GM18508 (cell line): ENCODE measurements around the gene SULT1A1.
"Not testable (repeated sequence)": the region's sequence is repeated elsewhere in the genome, so short reads cannot be mapped to it uniquely, and the experiment has no call there.

Source experiments
- ATAC-seq: cut with Tn5 transposase; IDR thresholded peaks from one replicate; pipeline ENCODE4 v1.9.1; 2021; ENCODE audit warnings: moderate number of reproducible peaks; ENCODE audit not compliant: insufficient read depth, unreplicated experiment

Gene SULT1A1

DNA sequence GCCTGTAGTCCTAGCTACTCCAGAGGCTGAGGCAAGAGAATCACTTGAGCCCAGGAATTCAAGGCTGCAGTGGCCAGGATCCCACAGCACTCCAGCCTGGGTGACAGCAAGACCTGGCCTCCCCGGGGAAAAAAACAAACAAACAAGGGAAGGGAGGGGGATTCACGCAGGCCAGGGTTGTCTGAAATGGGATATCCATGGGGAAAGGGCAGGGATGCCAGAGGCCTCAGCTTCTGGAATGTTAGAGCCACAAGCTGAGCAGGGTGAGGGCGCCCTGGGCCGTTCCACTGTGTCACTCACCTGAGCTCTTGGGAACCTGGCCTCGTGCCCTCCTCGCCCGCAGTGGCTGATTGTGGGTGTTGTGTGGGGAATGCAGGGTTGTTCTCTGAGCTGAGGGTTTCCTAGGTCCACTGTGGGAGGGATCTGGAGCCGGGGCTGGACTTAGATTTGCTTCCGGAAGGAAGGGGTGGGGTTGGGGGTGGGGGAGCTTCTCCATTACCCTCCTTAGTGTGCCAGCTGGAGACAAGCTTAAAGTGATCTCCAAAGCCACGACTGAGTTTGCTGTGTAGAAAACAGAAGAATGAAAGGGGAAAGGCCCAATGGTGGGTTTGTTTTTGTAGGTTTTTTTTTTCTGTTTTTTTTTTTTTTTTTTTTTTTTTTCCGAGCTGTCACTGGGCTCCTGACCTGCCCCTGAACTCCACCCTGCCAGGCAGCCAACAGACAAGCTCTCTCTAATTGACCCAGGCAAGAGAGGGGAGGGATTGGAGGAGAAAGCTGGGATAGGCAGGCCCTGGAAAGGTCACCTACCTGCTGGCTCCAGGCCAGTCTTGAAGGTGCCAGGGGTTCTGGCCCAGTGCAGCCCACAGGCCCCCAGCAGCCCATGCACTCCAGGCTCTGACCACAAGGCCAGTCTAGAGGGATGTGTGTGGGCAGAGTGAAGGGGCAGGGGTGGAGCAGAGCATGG, at the start of gene SULT1A1:
Gene SULT1A1 (minus strand): TSS at position 414 of the 964 bp plus-strand sequence. CDS start 1,189 bp downstream, outside the sequence.
- no peak for ATAC-seq

DNA sequence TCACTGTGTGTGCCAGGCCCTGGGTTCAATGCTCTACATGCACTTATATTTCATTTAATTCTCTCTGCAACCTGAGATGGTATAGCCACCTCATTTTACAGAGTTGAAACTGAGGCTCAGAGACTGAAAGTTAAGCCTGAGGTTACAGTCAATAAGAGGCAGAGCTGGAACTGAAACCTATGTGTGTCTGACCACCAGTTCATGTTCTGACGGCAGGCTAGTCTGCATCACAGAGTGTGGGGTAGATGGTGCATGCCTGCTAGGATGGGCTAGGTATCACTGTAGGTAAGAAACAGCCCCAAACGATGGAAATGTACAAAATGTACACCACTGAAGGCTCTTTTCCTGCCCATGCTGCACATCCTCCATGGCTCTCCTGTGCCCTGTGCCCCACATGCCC, 30.1 kb upstream of the SULT1A1 start:
- ATAC-seq, result not testable (repeated sequence)

DNA sequence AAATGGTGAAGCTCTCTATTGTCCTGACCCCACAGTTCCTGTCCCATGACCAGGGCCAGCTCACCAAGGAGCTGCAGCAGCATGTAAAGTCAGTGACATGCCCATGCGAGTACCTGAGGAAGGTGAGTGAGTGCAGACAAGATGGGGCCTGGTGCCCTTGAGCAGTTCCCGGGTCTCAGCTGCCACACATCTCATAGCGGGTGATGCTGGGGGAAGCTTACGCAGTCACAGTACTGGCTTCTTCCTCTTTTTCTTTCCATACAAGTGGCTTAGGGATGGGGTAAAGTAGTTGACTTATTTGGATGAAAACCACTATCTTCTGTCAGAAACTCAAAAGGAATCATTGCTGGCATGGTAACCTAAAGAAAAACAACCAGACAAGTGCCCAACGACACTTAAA, 28.5 kb upstream of the SULT1A1 start:
- ATAC-seq, result not testable (repeated sequence)

DNA sequence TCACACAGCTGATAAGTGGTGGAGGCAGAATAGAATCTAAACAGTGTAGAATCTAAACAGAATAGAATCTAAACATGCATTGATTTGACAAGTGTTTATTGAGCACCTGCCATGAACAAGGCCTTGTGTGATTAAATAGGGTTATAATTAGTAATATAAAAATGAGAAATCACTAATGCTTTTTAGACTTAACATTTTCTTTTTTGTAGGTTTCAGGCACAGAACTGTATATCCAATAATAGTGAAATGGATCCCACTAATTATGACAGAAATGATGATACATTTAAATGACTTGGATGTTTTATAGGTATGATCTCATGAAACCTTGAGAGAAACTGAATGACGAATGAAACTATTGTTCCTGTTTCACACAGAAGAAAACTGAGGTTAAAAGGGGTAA, 27.9 kb upstream of the SULT1A1 start, which contains the start of gene NPIPB8:
Gene NPIPB8 (plus strand): TSS at position 301 of the 400 bp plus-strand sequence. CDS start 296 bp downstream, outside the sequence.
- ATAC-seq, result not testable (repeated sequence)

DNA sequence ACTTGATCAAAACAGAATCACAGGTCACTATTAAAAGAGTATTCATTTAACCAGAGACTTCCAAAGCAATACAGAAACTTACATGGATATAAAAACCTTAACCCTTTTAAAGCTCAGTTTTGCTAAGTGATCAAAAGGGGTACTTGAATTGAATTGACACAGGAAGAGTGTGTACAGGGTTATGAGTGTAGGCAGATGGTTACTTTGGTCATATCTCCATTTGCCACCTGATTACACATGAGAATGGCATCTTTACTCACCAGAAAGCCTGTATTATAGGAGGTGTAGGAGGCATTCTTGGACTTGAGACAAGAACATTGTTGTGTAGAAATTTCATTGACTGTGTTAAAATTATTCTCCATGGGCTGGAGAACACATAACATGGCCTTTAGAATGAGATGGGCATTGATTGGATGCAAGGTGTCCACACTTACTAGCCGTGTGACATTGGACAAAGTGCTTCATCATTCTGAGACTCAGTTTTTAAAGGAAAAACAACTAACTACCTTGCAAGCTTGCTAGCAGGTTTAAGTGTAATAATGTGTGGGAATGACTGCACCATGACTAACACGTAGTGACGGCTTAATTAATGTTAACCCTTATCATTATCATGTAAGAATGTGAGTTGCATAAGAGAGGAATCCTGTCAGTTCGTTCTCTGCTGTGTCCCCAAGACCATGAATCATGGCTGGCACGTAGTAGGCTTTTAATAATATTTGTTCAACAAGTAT, 26.4 kb upstream of the SULT1A1 start:
- not testable (repeated sequence) for ATAC-seq

DNA sequence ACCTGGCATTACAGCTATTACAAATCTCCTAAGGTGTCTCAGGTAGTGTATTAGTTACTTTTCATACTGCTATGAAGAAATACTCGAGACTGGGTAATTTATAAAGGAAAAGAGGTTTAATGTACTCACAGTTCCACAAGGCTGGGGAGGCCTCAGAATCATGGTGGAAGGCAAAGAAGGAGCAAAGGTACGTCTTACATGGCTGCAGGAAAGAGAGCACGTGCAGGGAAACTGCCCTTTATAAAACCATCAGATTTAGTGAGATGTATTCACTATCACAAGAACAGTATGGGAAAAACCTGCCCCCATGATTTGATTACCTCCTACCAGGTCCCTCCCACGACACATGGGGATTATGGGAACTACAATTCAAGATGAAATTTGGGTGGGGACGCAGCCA, 21.1 kb upstream of the SULT1A1 start:
- ATAC-seq, result not testable (repeated sequence)

DNA sequence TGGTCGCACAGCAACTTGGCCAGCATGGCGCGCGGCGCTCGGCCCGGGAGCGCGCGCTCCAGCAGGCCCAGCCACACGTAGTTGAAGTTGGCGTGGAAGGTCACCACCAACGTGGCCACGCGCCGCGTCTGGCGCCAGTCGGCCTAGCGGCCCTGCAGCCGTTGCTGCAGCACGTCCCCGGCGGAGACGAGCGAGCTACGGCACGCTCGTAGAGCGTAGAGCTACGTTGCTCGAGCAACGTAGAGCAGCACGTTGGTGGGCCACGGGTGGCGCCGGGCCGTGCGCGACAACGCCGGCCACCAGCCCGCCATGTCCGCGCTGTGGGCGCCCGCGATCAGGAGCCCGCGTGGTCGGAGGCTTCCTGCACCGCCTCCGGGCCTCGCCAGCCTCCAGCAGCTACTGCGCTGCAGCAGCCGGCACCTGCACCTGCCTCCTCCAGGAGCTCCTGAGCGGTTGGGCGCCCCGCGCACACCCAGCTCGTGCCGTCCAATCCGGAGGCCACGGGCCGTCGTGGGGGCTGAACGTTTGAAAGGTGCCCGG, 13.4 kb upstream of the SULT1A1 start:
- ATAC-seq, result no peak

DNA sequence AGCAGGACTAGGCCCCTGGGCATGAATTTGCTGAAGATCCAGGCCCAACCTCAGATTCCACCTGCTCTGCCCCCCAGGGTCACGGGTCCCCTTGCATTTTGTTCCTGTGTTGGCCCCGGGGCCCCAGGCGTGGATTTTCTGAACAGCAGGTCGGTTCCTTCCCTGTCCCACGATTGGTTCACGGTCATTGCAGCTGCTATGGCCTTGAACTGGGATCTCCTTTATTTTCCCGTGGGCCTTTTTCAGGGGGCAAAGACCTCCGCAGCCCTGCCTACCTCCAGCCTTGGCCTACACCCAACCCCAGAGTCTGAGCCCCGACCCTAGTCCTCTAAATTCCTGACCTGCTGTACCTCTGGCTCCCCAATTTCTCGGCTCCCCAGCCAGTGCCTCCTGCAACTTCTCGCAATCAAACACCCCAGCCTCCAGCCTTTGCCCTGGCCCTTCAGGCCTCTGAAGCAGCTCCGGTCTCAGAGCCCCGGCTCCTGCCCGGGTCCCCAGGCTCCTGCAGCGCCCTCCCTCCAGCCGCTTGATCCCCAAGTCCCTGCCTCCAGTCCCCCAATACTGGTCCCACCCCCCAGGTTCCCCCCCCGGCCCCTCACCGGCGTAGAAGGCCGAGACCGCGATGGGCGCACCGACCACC, 12.8 kb upstream of the SULT1A1 start:
- not testable (repeated sequence) for ATAC-seq

DNA sequence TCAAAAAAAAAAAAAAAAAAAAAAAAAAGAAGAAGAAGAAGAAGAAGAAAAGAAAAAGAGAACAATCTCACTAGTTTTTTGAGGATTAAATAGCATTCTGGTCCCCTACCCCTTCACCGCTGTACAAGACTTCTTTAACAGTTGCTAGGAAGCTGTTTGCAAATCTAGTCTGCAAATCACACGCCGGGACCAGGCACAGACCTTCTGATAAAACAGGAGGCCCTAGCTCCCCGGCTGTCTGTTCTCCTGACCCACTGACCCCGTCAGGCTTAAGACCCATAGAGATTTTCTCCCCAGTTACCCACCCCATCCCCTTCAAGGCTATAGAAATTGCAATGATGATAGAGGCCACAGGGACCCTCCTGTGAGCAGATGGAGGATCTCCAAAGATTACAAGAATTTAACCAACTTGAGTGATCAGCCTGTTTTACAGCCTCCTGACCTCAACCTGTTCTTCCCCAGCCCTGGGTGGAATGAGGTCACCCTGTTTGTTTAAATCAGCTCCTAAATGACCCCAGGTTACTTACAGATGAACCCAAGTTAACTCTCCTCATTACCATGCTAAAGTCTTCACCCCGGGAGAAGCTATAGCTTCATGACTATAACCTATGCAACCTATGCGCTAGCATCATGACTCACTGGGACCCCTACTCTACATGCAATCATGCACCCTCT, 11.8 kb upstream of the SULT1A1 start:
- no peak for ATAC-seq

DNA sequence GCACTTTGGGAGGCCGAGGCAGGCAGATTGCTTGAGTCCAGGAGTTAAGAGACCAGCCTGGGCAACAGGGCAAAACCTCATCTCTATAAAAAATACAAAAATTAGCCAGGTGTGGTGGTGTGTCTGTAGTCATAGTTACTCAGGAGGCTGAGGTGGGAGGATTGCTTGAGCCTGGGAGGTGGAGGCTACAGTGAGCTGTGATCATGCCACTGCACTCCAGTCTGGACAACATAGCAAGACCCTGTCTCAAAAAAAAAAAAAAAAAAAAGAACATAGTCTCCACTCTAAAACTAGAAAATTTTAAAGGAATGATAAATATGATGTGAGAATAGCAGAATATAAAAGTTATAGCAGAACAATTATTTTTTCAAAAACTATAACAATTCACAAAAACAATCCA, 10.5 kb upstream of the SULT1A1 start:
- not testable (repeated sequence) for ATAC-seq

DNA sequence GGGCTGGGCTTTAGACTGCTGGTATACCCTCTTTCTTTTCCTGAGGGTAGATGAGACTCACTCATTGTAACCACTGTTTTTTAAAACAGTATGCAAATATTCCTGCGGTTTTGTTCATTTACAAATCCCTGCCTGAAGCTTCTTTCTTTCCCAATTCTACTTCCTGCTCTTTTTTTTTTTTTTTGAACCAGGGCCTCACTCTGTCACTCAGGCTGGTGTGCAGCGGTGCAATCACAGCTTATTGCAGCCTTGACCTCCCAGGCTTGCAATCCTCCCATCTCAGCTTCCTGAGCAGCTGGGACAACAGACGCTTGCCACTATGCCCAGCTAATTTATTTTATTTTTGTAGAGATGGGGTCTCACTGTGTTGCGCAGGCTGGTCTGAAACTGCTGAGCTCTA, 8.0 kb upstream of the SULT1A1 start:
- no peak for ATAC-seq

DNA sequence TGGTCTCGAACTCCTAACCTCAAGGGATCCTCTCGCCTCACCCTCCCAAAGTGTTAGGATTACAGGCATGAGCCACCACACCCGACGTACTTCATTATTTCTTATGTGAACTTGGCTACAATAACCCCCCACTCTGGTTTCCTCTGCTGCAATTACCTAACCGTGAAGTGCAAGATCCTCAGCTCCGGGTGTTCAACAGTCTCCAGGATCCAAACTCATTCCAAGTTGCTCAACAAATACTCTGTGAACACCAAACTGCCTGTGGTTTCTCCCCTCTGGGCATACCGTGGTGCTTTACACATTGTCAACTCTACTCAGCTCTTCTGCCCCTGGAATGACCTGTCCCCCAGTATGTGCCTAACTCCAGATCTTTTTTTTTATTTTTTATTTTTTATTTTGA, 6.8 kb upstream of the SULT1A1 start:
- no peak for ATAC-seq

DNA sequence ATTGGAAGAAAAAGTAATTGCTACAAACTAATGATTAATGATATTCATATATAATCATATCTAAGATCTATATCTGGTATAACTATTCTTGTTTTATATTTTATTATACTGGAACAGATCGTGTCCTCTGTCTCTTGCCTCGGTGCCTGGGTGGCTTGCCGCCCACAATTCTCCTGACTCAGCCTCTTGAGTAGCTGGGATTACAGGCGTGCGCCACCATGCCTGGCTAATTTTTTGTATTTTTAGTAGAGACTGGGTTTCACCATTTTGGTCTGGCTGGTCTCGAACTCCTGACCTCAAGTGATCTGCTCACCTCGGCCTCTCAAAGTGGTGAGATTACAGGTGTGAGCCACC, 6.4 kb upstream of the SULT1A1 start:
- not testable (repeated sequence) for ATAC-seq

DNA sequence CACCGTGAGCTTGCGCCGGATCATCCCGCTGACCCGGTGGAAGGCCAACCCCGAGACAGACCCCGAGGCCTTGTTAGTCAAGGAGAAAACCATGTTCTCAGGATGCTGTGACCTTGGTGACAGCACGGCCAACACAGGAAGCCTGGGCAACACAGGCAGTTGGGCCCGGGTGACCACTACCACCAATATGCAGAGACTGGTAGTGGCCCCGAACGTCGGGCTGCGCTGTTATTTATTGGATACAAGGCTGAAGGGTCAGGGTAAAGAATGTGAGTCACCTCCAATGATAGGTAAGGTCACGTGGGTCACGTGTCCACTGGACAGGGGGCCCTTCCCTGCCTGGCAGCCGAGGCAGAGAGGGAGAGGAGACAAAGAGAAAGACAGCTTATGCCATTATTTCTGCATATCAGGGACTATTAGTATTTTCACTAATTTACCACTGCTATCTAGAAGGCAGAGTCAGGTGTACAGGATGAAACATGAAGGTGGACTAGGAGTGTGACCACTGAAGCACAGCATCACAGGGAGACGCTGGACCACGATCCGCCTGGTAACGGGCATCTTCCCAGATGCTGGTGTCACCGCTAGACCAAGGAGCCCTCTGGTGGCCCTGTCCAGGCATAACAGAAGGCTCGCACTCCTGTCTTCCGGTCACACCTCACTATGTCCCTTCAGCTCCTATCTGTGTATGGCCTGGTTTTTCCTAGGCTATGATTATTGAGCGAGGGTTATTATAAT, 5.8 kb upstream of the SULT1A1 start:
- not testable (repeated sequence) for ATAC-seq

DNA sequence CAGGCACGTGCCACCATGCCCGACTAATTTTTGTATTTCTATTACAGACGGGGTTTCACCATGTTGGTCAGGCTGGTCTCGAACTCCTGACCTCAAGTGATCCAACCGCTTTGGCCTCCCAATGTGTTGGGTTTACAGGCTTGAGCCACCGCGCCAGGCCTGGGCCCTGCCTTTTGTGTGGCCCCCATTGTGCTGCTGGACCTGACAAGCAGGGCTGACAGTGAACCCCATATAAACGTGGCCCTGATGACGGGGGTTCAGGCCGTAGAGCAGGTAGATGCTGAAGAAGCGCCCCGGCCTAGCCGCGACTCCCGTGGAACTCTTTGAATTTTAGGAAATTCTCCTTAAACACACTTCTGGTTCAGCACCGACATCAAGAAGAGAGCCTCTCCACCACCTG, 4.7 kb upstream of the SULT1A1 start:
- ATAC-seq, result not testable (repeated sequence)

DNA sequence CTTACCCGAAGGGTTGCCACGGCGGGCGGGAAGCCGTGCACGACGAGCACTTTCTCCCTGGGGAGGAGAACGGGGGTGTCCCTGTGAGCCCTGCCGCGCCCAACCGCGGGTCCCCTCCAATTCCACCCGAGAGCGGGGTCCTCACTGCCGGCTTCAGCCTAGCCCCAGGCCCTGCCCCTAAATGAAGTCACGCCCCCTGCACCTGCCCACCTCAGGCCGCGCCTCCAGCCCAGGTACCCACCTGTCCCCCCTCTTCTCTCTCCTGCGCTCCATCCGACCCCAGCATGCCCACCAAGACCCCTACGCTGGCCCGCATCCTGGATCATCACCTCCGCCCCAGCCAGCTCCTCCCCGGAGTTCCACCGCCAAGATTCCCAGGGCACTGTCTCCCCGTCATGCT, 4.1 kb upstream of the SULT1A1 start:
- not testable (repeated sequence) for ATAC-seq

DNA sequence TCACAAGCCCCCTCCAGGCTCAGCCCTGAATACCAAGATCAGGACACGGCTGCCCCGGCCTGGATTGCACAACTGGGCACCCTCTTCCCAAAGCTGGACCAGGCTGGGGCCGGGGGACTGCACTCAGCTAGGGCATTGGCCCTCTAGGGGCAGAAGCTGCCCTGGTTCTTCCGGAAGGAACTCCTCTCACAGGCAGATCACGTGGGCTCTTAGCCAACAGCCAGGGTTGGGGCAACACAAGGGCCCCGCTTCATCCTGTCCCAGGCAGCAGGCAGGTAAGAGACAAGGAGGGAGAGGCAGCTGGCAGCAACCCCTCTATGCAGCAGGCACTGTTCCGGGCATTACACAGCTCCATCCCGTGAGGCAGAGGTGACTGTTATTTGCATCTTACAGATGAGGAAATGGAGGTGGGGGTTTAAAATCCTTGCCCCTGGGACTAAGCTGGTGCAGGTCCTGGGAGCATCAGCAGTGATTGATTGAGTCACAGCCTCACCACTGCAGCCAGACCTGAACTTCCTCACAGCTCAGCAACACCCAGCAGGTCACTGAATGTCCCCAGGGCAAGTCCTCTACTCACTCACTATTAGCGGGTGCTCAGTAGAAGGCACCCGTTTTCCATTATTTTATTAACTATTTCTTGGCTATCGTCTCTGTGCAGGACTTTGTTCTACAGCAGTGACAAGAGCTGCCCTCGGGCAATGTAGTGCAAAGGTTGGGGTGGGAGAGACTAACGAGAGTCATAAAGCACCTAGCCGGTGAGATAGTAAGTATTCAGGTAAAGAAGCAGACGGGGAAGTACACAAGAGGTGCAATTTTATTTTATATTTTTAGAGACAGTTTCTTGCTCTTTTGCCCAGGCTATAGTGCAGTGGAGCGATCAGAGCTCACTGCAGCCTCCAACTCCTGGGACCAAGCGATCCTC, 2.8 kb upstream of the SULT1A1 start:
- not testable (repeated sequence) for ATAC-seq

DNA sequence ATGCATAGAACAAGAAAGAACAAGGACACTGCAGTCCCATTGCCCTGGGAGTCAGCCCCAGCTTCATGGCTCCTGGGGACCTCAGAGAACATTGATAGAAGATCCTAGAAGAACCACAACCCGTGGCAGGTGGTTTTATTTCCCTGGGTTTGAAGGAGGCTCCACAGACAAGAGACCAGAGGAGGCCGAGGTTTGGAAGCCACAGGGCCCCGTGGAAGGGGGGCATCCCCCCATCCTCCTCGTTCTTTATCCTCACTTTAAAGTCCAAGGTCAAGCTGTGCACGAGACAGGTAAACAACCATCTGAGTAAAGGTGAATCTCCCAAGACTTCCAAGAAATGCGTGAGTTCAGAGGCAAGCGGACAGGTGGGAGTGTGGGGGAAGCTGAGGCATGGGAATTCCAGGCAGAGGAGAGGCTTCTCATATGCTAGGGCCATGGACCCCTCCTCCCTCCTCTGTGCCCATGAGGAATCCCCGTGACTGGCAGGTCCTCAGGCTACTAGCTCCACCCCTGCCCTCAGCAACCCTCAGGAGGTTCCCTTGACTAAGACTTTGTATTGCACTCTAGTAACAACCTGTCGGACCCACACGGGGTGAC, 849 bp upstream of the SULT1A1 start:
- ATAC-seq, result no peak
